NT2/D1 (cell line): ENCODE data around the gene OTOP3.

Experiments used
- YY1 ChIP-seq: IDR thresholded peaks from 2 replicates; pipeline ENCODE4 v1.6.1; 2011; ENCODE audit not compliant: insufficient read length, insufficient read depth
- ZNF274 ChIP-seq: IDR thresholded peaks from 2 replicates; pipeline ENCODE4 v1.6.1; 2011; ENCODE audit warnings: mild to moderate bottlenecking, low read depth, low read length

DNA sequence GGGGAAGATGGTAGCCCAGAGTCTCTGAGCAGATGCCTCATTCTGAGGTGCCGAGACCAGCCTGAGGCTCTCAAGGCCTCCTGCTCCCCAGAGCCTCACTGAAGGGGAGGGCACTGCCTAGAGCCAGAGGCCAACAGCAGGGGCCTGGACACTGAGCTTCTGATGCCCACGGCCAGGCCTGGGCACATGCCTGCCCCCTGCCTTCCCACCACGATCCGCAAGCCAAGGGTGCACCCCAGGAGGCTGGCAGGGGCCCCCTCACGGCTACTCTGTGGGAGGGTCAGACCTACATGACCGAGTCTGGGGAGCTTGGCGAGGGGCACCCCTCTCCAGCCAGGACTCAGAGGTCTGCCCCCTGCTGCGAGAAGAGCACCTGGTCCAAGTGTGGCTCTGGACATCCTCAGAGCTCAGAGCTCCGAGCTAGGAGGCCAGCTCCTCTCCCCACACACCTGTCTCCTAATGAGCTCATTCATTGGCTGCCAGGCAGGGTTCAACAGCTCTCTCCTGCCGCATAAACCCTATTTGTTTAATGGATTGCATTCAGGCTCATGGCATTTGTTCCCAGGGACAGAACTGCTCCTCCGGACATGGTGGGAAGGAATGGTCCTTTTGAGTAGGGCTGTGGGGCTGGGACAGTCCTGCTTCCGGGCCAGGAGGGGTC lies 13.9 kb downstream of the OTOP3 start:
- no peak for TF ChIP-seq YY1
- no peak for TF ChIP-seq ZNF274
